GM19397 (cell line): ENCODE results near the gene PPP1R12C.
A peak's percentile ranks its signal among the peaks of the same experiment; 100 is the strongest.

Experiments used
- ATAC-seq: cut with Tn5 transposase; IDR thresholded peaks from one replicate; pipeline ENCODE4 v1.9.1; 2021; ENCODE audit warnings: mild to moderate bottlenecking, moderate library complexity; ENCODE audit not compliant: unreplicated experiment

Gene PPP1R12C

DNA sequence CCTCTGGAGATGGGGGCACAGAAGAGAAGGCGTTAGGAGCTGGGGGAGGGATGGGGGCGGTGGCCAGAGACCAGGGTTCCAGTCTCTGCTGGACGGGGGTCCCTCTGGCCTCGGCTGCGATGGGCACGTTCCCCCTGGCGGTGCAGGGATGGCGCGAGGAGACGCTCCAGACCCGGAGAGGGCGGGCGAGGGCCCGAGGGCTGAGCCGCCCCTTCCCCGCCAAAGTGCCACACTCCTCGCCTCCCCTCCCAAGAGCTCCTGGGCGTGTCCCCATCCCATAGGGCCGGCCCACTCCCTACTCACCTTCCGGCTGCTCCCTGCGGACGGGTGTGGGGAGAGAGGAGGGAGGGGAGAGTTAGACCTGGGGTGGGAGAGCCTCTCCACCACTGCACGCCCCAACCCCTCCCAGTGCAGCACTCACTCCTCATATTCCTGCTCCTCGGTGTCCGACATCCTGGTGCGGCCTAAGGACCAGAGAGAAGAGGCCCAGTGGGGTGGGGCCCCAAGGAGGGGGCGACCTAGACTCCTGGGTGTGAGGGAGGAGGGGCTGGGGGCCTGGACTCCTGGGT, 29.4 kb upstream of the PPP1R12C start:
- no peak for ATAC-seq

DNA sequence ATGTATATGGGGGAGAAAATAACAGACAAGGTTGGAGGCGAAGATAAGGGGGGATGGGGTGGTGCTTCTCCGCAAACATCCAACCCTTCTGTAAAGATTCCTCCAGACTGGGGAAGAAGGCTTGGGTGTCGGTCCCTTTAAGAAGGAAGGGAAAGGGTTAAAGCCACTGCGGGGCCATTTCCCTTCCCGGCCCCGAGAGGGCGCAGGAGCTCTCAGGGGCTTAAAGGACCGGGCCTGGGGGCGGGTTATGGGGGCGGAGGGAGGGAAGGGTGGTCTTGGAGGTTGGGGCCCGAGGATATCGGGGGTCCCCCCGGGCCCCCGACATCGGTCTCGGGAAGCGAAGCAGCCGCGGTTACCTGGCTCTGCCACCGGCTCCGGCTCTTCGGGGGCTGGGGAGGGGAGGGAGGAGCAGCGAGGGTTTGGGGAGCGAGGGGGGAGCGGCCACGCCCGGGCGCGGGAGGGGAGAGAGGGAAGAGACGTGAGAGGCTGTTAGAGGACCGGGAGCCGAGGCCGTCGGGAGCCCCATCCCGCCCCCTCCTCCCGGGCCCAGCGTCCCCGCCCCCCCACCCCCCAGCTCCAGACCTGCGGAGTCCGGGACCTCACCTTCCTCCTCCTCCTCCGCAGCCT, 28.8 kb upstream of the PPP1R12C start:
- no peak for ATAC-seq

DNA sequence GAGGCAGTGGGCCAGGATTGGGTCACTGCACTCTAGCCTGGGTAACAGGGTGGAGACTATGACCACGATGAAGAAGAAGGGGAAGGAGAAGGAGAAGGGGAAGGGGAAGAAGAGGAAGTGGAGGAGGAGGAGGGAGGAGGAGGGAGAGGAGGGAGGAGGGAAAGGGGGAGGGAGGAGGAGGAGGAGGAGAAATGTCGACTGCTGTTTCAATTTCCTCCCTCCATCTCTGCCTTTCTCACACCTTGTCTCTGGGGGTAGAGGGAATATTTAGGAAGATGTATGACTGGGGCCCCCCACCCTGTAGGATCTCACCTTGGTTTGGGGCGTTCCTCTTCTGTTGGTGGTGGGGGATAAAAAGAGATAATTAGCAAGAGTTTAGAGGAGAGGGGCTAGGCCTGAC, 27.8 kb upstream of the PPP1R12C start:
- ATAC-seq, result no peak

DNA sequence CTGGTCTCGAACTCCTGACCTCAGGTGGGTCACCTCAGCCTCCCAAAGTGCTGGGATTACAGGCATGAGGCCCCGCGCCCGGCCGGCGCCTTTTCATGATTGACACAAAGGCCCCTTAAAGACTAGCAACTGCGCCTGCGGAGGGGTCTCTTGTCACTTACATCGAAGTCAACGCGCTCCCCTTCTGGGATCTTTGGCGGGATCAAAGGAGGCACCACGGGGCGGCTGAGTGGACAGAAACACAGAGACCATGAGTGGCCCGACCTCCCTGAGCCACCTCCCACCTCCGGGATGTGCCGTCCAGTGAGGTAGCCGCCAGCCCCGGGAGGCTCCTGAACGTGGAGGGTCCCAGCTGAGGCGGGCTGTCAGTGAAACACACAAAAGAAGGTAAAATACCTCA, 24.3 kb upstream of the PPP1R12C start:
- no peak for ATAC-seq

DNA sequence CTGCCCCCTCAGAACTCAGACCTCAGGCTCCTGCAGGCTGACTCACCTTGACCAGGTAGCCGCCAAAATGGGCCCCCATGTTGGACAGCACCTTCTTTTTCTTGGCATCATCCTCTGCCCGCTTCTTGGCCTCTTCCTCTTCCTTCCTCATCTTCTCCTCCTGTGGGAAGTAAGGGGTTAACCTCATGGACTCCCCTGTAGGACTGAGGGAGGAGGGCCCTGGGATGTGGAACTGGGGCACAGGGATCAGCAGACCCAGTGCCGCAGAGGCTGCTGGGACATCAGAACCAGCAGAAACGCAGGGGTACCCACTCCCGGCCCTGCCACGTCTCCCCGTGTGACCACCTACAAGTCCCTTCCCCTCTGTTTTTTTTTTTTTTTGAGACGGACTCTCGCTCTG, 20.5 kb upstream of the PPP1R12C start:
- ATAC-seq, result no peak

DNA sequence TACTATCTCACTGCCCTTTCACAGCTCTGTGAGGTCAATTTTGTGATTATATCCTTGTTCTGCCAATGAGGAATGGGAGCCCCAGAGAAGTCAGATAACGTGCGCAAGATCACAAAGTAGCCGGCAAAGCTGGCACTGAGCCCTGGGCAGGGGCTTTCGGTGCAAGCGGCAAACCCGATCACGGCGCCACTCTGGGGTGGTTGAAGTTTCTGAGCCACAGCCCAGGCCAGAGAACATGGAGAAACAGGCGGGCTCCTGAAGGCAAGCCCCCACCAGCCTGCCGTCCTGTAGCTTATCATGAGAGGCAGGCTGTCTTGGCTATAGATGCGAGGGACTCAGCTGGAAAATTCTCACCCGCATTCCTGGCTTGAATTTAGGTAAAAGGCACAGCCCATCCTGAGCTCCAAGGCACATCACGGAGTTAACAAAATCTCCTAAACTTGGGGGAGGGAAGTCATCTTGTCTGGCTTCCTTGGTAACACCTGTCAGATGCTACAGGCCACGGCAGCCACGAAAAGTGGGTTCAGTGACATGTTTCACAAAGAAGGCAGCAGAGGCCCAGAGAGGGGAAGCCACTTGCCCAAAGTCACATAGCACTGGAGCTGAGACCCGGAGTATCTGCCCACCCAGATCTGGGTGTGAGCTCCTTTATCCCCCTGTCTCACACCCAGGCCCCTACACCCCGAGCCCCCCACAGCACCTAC, 19.1 kb upstream of the PPP1R12C start:
- ATAC-seq, result no peak

DNA sequence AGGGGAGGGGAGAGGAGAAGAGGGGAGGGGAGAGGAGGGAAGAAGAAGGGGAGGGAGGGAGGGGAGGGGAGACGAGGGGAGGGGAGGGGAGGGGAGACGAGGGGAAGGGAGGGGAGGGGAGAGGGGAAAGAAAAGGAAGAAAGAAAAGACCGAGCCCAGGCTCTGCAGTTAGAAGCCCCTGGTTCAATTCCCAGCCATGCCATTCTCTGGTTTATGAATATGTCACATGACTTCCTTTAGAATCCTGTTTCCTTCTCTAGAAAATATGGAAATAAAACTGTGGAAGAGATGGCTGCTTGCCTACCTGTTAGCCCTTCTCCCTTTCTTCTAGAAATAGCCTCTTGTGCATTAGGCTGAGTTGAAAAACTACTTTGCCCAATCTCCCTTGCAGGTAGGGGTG, 17.3 kb upstream of the PPP1R12C start:
- ATAC-seq, result no peak

DNA sequence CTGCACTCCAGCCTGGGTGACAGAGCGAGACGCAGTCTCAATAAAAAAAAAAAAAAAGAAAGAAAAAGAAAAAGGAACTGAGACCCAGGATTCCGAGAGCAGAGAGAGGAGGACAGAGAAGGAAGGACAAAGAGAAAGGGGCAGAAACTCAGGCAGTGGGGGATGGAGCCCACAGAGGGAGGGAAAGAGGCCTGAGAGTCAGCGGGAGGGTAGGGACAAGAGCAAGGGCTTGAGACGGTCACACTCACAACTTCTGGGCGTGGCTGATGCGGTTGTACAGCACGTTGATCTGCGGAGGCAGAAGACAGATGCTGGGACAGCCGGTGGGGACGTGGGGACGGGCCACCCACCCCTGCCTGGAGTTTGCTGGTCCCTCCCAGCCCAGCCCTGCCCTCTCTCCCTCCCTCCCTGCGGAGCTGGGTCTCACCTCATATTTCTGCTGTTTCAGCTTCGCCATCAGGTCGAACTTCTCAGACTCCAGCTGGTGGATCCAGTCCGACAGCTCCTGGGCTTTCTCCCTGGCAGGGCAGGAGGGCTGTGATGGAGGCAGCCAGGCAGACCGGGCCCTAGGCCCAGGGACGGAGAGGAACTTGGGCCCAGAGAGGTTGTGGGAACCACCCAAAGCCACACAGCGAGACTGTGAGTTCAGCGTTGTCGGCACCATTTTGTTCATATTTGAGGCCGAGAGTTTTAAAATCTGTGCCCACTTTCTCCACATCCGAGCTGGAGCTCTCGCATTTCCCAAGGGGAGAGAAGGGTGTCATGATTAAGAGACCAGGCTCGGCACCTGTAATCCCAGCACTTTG, 16.4 kb upstream of the PPP1R12C start:
- ATAC-seq, result no peak

DNA sequence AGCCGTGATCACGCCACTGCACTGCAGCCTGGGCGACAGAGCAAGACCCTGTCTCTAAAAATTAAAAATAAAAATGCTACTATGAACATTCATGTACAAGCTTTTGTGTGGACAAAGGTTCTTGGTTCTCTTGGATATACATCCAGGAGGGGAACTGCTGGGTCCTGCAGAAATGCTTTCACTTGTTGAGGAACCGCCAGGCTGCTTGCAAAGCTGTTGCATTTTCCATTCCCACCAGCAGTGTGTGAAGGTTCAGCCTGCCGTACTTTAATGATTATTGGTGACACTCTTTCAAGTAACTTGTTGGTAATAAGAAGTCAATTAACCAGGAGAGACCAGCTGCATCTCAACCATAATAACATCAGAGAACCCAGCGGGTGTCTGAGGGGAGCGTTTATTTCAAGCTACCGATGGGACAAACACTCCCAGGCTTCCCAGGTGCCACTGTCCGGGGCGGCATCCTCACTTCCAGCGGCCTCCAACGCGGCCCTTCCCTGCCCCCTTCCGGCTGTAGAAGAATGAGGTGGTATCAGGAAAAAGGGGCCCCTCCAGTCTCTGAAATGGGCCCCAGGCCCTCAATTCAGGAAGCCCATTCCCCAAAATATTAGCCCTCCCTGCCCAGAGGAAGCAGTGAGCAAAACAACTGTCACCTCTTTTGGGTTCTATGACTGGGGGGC, 15.2 kb upstream of the PPP1R12C start:
- no peak for ATAC-seq

DNA sequence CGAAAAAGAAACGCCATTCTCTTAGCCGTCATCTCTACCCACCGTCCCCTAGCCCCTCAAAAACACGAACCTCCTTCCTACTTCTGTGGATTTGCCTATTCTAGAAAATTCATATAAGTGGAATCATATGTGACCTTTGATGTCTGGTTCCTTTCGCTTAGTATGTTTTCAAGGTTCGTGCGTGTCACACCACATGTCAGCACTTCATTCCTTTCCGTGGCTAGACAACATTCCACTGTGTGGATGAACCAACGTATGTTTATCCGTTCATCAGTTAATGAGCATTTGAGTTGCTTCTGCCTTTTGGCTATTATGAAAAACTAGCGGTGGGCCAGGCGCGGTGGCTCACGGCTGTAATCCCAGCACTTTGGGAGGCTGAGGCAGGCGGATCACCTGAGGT, 14.0 kb upstream of the PPP1R12C start:
- ATAC-seq, result no peak

DNA sequence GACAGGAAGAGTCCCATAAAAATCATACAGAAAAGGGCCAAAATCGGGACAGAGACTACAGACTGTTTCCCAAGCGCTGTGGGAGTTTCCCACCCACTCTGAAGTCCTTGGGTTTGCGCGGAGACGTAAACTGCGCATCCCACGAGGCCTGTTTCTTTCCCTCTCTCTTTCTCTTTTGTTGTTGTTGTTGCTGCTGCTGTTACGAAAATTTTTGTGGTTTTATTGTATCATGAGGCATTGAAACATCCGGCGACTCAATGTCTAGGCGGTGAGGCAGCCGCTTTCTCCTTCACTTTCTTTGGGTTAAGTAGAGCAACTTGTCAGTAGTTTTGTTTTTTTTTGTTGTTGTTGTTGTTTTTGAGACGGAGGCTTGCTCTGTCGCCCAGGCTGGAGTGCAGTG, 1.6 kb upstream of the PPP1R12C start:
- ATAC-seq, result no peak

DNA sequence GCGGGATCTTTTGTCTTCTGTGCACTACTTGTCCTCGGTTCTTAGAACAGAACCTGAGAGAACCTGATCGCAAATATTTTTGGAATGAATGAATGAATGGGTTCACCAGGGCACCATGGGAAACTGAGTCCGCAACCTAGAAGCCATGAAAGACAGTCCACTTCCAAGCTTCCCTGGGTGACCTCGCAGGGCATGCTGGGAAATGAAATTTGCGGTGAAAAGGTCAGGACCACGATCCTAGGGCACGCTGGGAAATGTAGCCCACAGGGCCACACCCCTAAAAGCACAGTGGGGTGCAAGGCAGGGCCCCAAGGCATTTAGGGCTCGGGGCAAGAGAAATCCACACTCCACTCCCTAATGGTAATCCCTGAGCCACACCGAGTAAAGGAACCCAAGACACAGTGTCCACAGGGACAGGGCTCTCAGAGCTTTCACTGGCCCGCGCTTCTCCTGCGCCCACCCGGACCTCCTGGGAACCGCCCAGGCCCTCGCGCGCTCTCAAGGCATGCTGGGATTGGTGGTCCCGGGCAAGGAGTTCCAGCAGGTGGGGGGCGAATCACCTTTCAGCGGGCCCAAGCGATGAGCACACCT, 1.1 kb upstream of the PPP1R12C start:
- ATAC-seq, result no peak

DNA sequence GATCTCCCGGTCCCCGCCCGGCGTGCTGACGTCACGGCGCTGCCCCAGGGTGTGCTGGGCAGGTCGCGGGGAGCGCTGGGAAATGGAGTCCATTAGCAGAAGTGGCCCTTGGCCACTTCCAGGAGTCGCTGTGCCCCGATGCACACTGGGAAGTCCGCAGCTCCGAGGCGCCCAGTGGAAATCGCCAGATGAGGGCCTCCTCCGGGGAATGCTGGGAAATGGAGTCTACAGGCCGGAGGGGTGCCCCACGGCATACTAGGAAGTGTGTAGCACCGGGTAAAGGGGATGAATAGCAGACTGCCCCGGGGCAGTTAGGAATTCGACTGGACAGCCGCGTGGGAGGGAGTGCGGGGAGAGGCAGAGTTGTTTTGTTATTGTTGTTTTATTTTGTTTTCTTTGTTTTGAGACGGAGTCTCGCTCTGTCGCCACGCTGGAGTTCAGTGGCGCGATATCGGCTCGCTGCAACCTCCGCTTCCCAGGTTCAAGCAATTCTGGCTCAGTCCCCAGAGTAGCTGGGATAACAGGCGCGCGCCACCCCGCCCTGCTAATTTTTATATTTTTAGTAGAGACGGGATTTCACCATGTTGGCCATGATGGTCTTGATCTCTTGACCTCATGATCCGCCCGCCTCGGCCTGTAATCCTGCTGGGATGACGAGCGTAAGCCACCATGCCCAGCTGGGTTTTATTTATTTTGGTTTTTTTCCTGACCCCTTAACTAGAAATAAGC, 390 bp upstream of the PPP1R12C start:
- peak; percentile 91 for ATAC-seq

DNA sequence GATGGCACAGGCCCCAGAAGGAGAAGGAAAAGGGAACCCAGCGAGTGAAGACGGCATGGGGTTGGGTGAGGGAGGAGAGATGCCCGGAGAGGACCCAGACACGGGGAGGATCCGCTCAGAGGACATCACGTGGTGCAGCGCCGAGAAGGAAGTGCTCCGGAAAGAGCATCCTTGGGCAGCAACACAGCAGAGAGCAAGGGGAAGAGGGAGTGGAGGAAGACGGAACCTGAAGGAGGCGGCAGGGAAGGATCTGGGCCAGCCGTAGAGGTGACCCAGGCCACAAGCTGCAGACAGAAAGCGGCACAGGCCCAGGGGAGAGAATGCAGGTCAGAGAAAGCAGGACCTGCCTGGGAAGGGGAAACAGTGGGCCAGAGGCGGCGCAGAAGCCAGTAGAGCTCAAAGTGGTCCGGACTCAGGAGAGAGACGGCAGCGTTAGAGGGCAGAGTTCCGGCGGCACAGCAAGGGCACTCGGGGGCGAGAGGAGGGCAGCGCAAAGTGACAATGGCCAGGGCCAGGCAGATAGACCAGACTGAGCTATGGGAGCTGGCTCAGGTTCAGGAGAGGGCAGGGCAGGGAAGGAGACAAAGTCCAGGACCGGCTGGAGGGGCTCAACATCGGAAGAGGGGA, 1.1 kb downstream of the PPP1R12C start:
- ATAC-seq, result no peak

DNA sequence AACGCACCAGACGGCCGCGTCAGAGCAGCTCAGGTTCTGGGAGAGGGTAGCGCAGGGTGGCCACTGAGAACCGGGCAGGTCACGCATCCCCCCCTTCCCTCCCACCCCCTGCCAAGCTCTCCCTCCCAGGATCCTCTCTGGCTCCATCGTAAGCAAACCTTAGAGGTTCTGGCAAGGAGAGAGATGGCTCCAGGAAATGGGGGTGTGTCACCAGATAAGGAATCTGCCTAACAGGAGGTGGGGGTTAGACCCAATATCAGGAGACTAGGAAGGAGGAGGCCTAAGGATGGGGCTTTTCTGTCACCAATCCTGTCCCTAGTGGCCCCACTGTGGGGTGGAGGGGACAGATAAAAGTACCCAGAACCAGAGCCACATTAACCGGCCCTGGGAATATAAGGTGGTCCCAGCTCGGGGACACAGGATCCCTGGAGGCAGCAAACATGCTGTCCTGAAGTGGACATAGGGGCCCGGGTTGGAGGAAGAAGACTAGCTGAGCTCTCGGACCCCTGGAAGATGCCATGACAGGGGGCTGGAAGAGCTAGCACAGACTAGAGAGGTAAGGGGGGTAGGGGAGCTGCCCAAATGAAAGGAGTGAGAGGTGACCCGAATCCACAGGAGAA, 1.9 kb downstream of the PPP1R12C start:
- no peak for ATAC-seq

DNA sequence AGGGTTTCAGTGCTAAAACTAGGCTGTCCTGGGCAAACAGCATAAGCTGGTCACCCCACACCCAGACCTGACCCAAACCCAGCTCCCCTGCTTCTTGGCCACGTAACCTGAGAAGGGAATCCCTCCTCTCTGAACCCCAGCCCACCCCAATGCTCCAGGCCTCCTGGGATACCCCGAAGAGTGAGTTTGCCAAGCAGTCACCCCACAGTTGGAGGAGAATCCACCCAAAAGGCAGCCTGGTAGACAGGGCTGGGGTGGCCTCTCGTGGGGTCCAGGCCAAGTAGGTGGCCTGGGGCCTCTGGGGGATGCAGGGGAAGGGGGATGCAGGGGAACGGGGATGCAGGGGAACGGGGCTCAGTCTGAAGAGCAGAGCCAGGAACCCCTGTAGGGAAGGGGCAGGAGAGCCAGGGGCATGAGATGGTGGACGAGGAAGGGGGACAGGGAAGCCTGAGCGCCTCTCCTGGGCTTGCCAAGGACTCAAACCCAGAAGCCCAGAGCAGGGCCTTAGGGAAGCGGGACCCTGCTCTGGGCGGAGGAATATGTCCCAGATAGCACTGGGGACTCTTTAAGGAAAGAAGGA, 2.8 kb downstream of the PPP1R12C start:
- no peak for ATAC-seq

DNA sequence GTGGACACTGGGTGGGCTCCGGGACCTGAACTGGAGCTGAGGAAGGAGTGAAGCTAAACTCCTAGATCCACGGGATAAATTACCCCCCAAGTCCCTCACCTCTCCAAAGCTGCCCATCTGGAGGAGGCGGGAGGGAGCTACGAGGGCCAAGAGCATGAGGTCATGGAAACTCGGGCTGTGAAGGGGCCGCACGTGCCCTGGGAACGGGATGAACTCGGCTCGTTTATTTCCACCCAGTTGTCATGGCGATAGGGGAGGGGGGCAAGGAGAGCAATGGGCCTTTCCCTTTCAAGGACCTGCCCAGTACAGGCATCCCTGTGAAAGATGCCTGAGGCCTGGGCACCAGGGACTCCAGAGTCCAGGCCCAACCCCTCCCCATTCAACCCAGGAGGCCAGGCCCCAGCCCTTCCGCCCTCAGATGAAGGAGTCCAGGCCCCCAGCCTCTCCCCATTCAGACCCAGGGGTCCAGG, 3.8 kb downstream of the PPP1R12C start:
- no peak for ATAC-seq

DNA sequence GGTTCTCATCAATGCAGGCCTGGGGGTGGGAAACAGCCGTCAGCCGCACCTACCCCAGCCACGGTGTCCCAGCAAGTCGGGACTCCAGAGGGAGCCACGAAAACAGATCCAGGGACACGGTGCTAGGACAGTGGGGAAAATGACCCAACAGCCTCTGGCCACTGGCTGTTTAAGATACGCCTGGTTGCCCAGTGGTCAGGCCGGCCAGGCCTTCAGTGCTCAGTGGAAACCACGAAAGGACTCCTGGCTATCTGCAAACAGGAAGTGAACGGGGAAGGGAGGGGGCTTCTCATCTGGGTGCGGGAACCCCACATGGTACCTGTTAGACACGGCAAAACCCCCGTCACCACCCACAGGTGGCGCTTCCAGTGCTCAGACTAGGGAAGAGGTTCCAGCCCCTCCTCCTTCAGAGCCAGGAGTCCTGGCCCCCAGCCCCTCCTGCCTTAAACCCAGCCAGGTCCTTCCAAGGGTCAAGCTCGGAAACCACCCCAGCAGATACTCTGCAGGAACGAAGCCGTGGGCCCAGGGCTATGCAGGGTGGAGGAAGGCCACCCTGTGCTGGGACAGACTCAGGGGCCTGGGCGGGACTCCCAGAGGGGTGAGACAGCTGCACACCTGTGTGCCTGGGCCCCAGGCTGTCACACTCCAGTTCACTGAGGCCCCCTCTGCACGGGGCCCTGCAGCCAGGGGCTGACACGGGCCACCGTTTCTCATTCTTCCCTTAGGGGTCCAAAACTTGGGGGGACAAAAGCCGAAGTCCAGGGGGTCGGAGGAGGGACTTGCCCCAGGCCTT, 4.5 kb downstream of the PPP1R12C start:
- ATAC-seq, result no peak
